Activated naive CD4-positive, alpha-beta T cell treated with anti-CD3 and anti-CD28 coated beads for 36 hours (primary cell): ENCODE measurements around the gene ALDH1A2. TPM values are rescaled to one million over a fixed set of nuclear protein-coding genes. Genes with fewer than 3 reads are reported as not detected.

ENCODE experiments used
- CTCF ChIA-PET: fragments of 350-600 bp; sonication (Branson Sonifier 250); formaldehyde crosslinking; loops from one replicate; lab custom pipeline; 2021; ENCODE audit warnings: antibody characterized with exemption; lab: Charles Lee
- DNase-seq: peaks from one replicate; pipeline ENCODE4 v3.0.0-alpha.2; 2020
- H3K27ac Mint-ChIP-seq: one replicate; pipeline ENCODE4 v1.8.0; 2021; ENCODE audit warnings: mild to moderate bottlenecking, mixed read lengths
- H3K27me3 Mint-ChIP-seq: one replicate; pipeline ENCODE4 v1.8.0; 2021; ENCODE audit warnings: low read depth, mixed read lengths
- H3K36me3 Mint-ChIP-seq: one replicate; pipeline ENCODE4 v1.8.0; 2021; ENCODE audit warnings: low read depth, mixed read lengths
- H3K4me1 Mint-ChIP-seq: one replicate; pipeline ENCODE4 v1.8.0; 2021; ENCODE audit warnings: low read depth, mixed read lengths
- H3K4me3 Mint-ChIP-seq: one replicate; pipeline ENCODE4 v1.8.0; 2021; ENCODE audit warnings: mild to moderate bottlenecking, moderate library complexity, mixed read lengths
- H3K9me3 Mint-ChIP-seq: one replicate; pipeline ENCODE4 v1.8.0; 2021; ENCODE audit warnings: mixed read lengths
- intact Hi-C: fragments of 100-400 bp; cut with micrococcal nuclease; formaldehyde crosslinking; loops from one replicate; pipeline ENCODE4 v1.15.1; 2023
- total RNA-seq, 2 experiments: library from RNA; stranded (reverse); gene quantifications; one replicate each; pipeline ENCODE4 v1.2.3, GENCODE V29; 2021

ALDH1A2 gene
- total RNA-seq, 2 experiments from 2014 or later: not detected

DNA sequence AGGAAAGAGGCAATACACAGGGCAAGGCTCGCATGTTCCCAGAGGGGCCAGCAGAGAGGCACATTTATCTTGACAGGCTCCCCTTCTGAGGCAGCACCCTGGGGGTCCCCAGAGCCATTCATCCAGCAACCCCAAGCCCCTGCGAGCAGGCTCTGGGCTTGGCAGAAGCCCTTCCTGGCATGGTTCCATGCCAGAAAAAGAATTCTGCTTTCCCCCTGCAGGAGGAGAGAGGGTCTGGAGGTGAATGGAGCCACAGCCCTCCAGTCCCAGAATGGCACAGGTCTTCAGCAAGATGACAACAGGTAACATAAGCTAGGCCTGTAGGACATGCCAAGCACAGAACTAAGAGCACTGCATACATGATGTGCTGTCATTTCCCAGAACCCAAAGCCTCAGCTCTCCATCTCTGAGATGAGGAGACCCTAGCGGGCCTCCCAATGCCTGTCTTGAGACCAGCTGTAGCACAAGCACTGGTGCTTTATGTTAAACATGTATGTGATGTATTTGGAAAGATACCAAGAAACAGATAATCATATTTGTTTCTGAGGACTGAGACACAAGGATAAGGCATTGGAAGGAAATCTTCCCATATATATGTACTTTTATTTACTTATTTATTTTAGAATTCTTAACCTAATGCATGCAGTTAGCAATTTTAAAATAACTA is 121.6 kb downstream of the ALDH1A2 start:
- no peaks in the 10 kb centered on the region for H3K4me1 Mint-ChIP-seq
- CTCF ChIA-PET: no interaction called here
- no peaks in the 10 kb centered on the region for H3K9me3 Mint-ChIP-seq
- no peak overlapping the region for H3K4me3 Mint-ChIP-seq
- H3K36me3 Mint-ChIP-seq: no peaks in the 10 kb centered on the region
- peaks cover 19% of the 10 kb centered on the region for H3K27me3 Mint-ChIP-seq
- DNase-seq: no peak
- intact Hi-C loops: no loop called here
- no peak overlapping the region for H3K27ac Mint-ChIP-seq

DNA sequence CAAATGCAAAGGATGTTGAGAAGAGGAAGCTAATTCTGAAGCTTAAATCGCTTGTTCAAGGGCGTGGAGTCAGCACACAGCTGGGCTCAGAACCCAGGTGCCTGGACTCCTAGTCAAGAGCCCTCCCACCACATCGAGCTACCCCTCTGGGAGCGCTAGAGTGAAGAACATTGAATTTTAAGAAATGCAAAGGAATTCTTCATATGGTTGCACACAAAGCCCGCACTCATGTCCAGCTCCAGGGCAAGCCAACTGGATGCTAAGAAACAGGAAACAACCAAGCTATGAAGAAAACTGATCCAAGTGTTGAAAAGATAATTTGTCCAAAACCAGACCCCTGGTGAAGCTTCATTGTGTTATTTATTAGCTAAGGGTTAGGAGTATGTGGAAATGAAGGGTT is 122.3 kb downstream of the ALDH1A2 start:
- no peak overlapping the region for H3K4me3 Mint-ChIP-seq
- intact Hi-C loops: no loop called here
- no peak overlapping the region for H3K27ac Mint-ChIP-seq
- DNase-seq: no peak
- H3K36me3 Mint-ChIP-seq: no peaks in the 10 kb centered on the region
- H3K27me3 Mint-ChIP-seq: peaks cover 26% of the 10 kb centered on the region
- CTCF ChIA-PET: no interaction called here
- no peaks in the 10 kb centered on the region for H3K4me1 Mint-ChIP-seq
- H3K9me3 Mint-ChIP-seq: no peaks in the 10 kb centered on the region

- Mint-ChIP-seq H3K4me3 (no peak overlapping the region), H3K27me3 (peaks cover 29% of the 10 kb centered on the region), H3K9me3 (no peaks in the 10 kb centered on the region), H3K36me3 (no peaks in the 10 kb centered on the region), H3K4me1 (no peaks in the 10 kb centered on the region), H3K27ac (no peak overlapping the region)
- DNase-seq: no peak
- CTCF ChIA-PET: no interaction called here
- intact Hi-C loops: no loop called here
Measured at GRCh38 chr15:57941816-57942215, 123.7 kb downstream of the ALDH1A2 start.

DNA sequence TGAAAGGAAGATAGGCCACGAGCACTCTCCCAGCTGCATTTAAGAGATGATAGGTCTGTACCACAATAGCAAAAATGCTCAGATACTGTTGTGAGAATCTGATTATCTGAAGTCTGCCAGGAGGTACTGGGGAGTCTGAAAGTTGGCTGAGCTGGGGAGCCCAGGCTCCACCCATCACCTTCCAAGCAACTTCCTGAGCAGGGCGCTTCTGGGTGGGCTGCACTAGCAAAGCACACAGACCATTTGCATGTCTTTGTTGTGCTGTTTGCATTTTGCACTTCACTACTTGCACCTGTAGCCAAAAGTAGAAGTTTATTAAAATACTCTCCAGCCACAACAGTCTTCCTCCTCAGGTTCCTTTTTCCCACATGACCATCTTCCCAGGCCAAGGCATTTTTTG is 133.2 kb downstream of the ALDH1A2 start:
- H3K9me3 Mint-ChIP-seq: no peaks in the 10 kb centered on the region
- H3K27ac Mint-ChIP-seq: no peak overlapping the region
- intact Hi-C loops: no loop called here
- peaks cover 29% of the 10 kb centered on the region for H3K27me3 Mint-ChIP-seq
- no peak for DNase-seq
- no peak overlapping the region for H3K4me3 Mint-ChIP-seq
- no peaks in the 10 kb centered on the region for H3K36me3 Mint-ChIP-seq
- CTCF ChIA-PET: interaction anchor here (1.6 kb wide), 1 partner anchor 134 kb away, joined by 3 read pairs; no protein-coding TSS in a partner anchor
- no peaks in the 10 kb centered on the region for H3K4me1 Mint-ChIP-seq

- CTCF ChIA-PET: interaction anchor here (1.6 kb wide), 1 partner anchor 135 kb away, joined by 3 read pairs; no protein-coding TSS in a partner anchor
- intact Hi-C loops: no loop called here
Measured at GRCh38 chr15:57931570-57931969, 133.9 kb downstream of the ALDH1A2 start.

GRCh38 chr15:57927091-57927631 is 138.3 kb downstream of the ALDH1A2 start:
- no peaks in the 10 kb centered on the region for H3K9me3 Mint-ChIP-seq
- H3K27me3 Mint-ChIP-seq: peaks cover 25% of the 10 kb centered on the region
- no peaks in the 10 kb centered on the region for H3K36me3 Mint-ChIP-seq
- intact Hi-C loops: no loop called here
- H3K4me1 Mint-ChIP-seq: no peaks in the 10 kb centered on the region
- no peak for DNase-seq
- CTCF ChIA-PET: no interaction called here
- no peak overlapping the region for H3K4me3 Mint-ChIP-seq
- H3K27ac Mint-ChIP-seq: no peak overlapping the region

More at GRCh38 chr15:57931570-57931969, 133.9 kb downstream of the ALDH1A2 start:
- Mint-ChIP-seq H3K27ac (no peak overlapping the region), H3K4me1 (no peaks in the 10 kb centered on the region), H3K36me3 (no peaks in the 10 kb centered on the region), H3K9me3 (no peaks in the 10 kb centered on the region), H3K4me3 (no peak overlapping the region), H3K27me3 (peaks cover 32% of the 10 kb centered on the region)
- DNase-seq: no peak

- CTCF ChIA-PET: no interaction called here
- Mint-ChIP-seq H3K9me3 (no peaks in the 10 kb centered on the region), H3K27me3 (peaks cover 16% of the 10 kb centered on the region), H3K4me3 (no peak overlapping the region), H3K4me1 (no peaks in the 10 kb centered on the region), H3K27ac (no peak overlapping the region), H3K36me3 (no peaks in the 10 kb centered on the region)
- DNase-seq: no peak
- intact Hi-C loops: no loop called here
Measured at GRCh38 chr15:57925650-57926049, 139.9 kb downstream of the ALDH1A2 start.

- CTCF ChIA-PET: interaction anchor here (0.7 kb wide), 1 partner anchor 45 kb away, joined by 3 read pairs; no protein-coding TSS in a partner anchor
- DNase-seq: no peak
- Mint-ChIP-seq H3K4me1 (no peaks in the 10 kb centered on the region), H3K36me3 (no peaks in the 10 kb centered on the region), H3K27ac (no peak overlapping the region), H3K4me3 (no peak overlapping the region), H3K27me3 (peaks cover 13% of the 10 kb centered on the region), H3K9me3 (no peaks in the 10 kb centered on the region)
- intact Hi-C loops: no loop called here
Measured at GRCh38 chr15:57924598-57924997, 140.9 kb downstream of the ALDH1A2 start.

- Mint-ChIP-seq H3K27ac (no peak overlapping the region), H3K36me3 (no peaks in the 10 kb centered on the region), H3K27me3 (peaks cover 12% of the 10 kb centered on the region), H3K9me3 (no peaks in the 10 kb centered on the region), H3K4me1 (no peaks in the 10 kb centered on the region), H3K4me3 (no peak overlapping the region)
- intact Hi-C loops: no loop called here
- CTCF ChIA-PET: no interaction called here
- no peak for DNase-seq
Measured at GRCh38 chr15:57923750-57924149, 141.8 kb downstream of the ALDH1A2 start.

GRCh38 chr15:57923306-57923705 is 142.2 kb downstream of the ALDH1A2 start:
- intact Hi-C loops: no loop called here
- Mint-ChIP-seq H3K9me3 (no peaks in the 10 kb centered on the region), H3K27ac (no peak overlapping the region), H3K27me3 (peaks cover 10% of the 10 kb centered on the region), H3K4me3 (no peak overlapping the region), H3K36me3 (no peaks in the 10 kb centered on the region), H3K4me1 (no peaks in the 10 kb centered on the region)
- no peak for DNase-seq
- CTCF ChIA-PET: interaction anchor here (0.5 kb wide), 1 partner anchor 58 kb away, joined by 3 read pairs; no protein-coding TSS in a partner anchor

GRCh38 chr15:57922776-57923175 is 142.7 kb downstream of the ALDH1A2 start:
- H3K36me3 Mint-ChIP-seq: no peaks in the 10 kb centered on the region
- no peaks in the 10 kb centered on the region for H3K4me1 Mint-ChIP-seq
- H3K27ac Mint-ChIP-seq: no peak overlapping the region
- CTCF ChIA-PET: no interaction called here
- no peak for DNase-seq
- no peaks in the 10 kb centered on the region for H3K9me3 Mint-ChIP-seq
- peaks cover 7% of the 10 kb centered on the region for H3K27me3 Mint-ChIP-seq
- intact Hi-C loops: no loop called here
- no peak overlapping the region for H3K4me3 Mint-ChIP-seq

GRCh38 chr15:57921371-57921770 is 144.1 kb downstream of the ALDH1A2 start:
- Mint-ChIP-seq H3K27me3 (peaks cover 2% of the 10 kb centered on the region), H3K36me3 (no peaks in the 10 kb centered on the region), H3K4me1 (no peaks in the 10 kb centered on the region), H3K27ac (no peak overlapping the region), H3K9me3 (no peaks in the 10 kb centered on the region), H3K4me3 (no peak overlapping the region)
- CTCF ChIA-PET: no interaction called here
- intact Hi-C loops: no loop called here
- no peak for DNase-seq

DNA sequence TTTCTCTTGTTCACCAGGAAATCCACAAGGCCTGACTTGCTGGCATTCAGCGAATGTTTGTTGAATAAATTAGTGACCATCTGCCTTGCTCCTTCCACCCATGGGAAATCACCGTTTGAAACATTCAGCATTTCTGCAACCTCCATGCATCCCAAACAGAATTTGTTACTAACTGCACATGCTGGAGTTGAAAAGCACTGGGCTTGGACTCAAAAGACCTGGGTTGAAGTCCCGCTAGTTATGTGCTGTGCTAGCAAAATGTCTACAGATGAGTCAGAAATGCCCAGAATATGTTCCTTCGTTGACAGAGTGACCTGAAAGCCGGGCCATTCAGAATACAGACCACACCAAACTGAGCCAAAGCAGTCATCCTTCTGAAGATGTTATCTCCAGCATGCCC is 144.6 kb downstream of the ALDH1A2 start:
- H3K4me1 Mint-ChIP-seq: no peaks in the 10 kb centered on the region
- CTCF ChIA-PET: no interaction called here
- intact Hi-C loops: no loop called here
- H3K4me3 Mint-ChIP-seq: no peak overlapping the region
- DNase-seq: no peak
- no peaks in the 10 kb centered on the region for H3K9me3 Mint-ChIP-seq
- H3K36me3 Mint-ChIP-seq: no peaks in the 10 kb centered on the region
- H3K27me3 Mint-ChIP-seq: peaks cover 2% of the 10 kb centered on the region
- H3K27ac Mint-ChIP-seq: no peak overlapping the region
